ENCODE measurements around the gene WWOX. TPM values are rescaled to one million over a fixed set of nuclear protein-coding genes. Genes with fewer than 3 reads are reported as not detected.

Gene WWOX
- total RNA-seq, 1 experiment from 2014 or later: 15.6 TPM

- H3K27ac Mint-ChIP-seq: peak overlapping the region in 1 of 3 experiments; percentile 30; a peak in 2 of 7 replicates
- H3K9me3 ChIP-seq (ENCODE audit: control insufficient read depth, low read depth, low read length): no peaks in the 10 kb centered on the region
These were observed 160.4 kb downstream of the WWOX start for GRCh38 chr16:78259873-78260272.

More at GRCh38 chr16:78259873-78260272, 160.4 kb downstream of the WWOX start:
- peaks cover 4 to 11% of the 10 kb centered on the region in 2 experiments; a peak in 4 of 5 replicates for H3K9me3 Mint-ChIP-seq
- H3K79me1 ChIP-seq (ENCODE audit: insufficient read depth, low read depth, low read length, poor library complexity, severe bottlenecking): no peaks in the 10 kb centered on the region
- WGBS (ENCODE audit: extremely low coverage, insufficient read length, low lambda C conversion rate): no CpG with 5 or more reads among the region's 5 CpGs
- H2BK12ac ChIP-seq (ENCODE audit: insufficient read length, low read depth, low read length): no peak overlapping the region
- no peak overlapping the region for H3T11ph ChIP-seq (ENCODE audit: low read length)
- no peak overlapping the region for H3K9ac ChIP-seq (ENCODE audit: extremely low read depth, insufficient read length, low read length)
- no peaks in the 10 kb centered on the region for H3K27me3 ChIP-seq (ENCODE audit: insufficient read depth, low read length)
- no peak overlapping the region for H2AFZ ChIP-seq (ENCODE audit: low read length)
- no peaks in the 10 kb centered on the region for H3K79me2 ChIP-seq (ENCODE audit: insufficient read depth, low read length)
- no peak overlapping the region for H2BK120ac ChIP-seq (ENCODE audit: low read depth, low read length, poor library complexity, severe bottlenecking)
- peaks cover 7 to 13% (median 8%) of the 10 kb centered on the region in 3 experiments; a peak in 5 of 7 replicates for H3K36me3 Mint-ChIP-seq (ENCODE audit: insufficient read depth in 1 of 3, low read depth in 3 of 3)
- H3K4me1 ChIP-seq (ENCODE audit: insufficient read depth, low read length): no peaks in the 10 kb centered on the region
- H3K4me1 Mint-ChIP-seq: peaks cover 17 to 30% of the 10 kb centered on the region in 2 experiments
- no peaks in the 10 kb centered on the region for H3K23me2 ChIP-seq (ENCODE audit: insufficient read length, low read depth, low read length, poor library complexity, severe bottlenecking)
- H3K4me2 ChIP-seq (ENCODE audit: insufficient read depth, insufficient read length, low read length): no peak overlapping the region
- H2BK5ac ChIP-seq (ENCODE audit: insufficient read length, low read length): no peak overlapping the region
- H3K14ac ChIP-seq (ENCODE audit: insufficient read depth, low read length): no peak overlapping the region
- no peak overlapping the region for H3K23ac ChIP-seq (ENCODE audit: insufficient read length, low read depth, low read length)
- H3K27me3 Mint-ChIP-seq (ENCODE audit: low read depth): no peaks in the 10 kb centered on the region
- no peak overlapping the region for H3K56ac ChIP-seq (ENCODE audit: insufficient read length, low read depth, low read length)
- no peak overlapping the region for H2AK5ac ChIP-seq (ENCODE audit: insufficient read length, low read length)
- H4K91ac ChIP-seq (ENCODE audit: insufficient read length, low read depth, low read length): no peak overlapping the region
- no peak for DNase-seq
- no peak overlapping the region for H4K5ac ChIP-seq (ENCODE audit: insufficient read length, low read depth, low read length)
- no peak overlapping the region for H3K4ac ChIP-seq (ENCODE audit: low read depth, low read length)
- H4K20me1 ChIP-seq (ENCODE audit: control insufficient read depth, insufficient read depth, insufficient read length): no peaks in the 10 kb centered on the region
- no peak overlapping the region for H3K18ac ChIP-seq (ENCODE audit: insufficient read length, low read depth, low read length)
- H3K4me3 Mint-ChIP-seq: no peak overlapping the region
- no peak overlapping the region for H2BK20ac ChIP-seq (ENCODE audit: low read depth, low read length, poor library complexity, severe bottlenecking)
- no peak for TF ChIP-seq CTCF (conservative IDR thresholded peaks at IDR 0.05)
- H2BK15ac ChIP-seq (ENCODE audit: low read depth, low read length): no peak overlapping the region
- no peak overlapping the region for H4K8ac ChIP-seq (replicated peaks; ENCODE audit: insufficient read length, low read depth, low read length)
- no peak overlapping the region for H3K27ac ChIP-seq (ENCODE audit: insufficient read length, low read depth, low read length)
